Measurements from ENCODE around the gene POU2AF1. TPM values are rescaled to one million over a fixed set of nuclear protein-coding genes. Genes with fewer than 3 reads are reported as not detected.

POU2AF1 gene
- total RNA-seq, 1 donor from 2014 or later = 155 TPM

- TF ChIP-seq CTCF (IDR thresholded peaks at IDR 0.05) = no peak
- intact Hi-C loops (cut with micrococcal nuclease) = loop anchor here (1.0 to 5.0 kb wide), 6 partner anchors 23 to 961 kb away; no protein-coding TSS in a partner anchor
- ChIA-PET POLR2A (interaction anchor here (0.6 to 14.6 kb wide), 13 partner anchors 9 to 976 kb away, joined by 3 to 581 read pairs (median 4); partner anchors contain the start of genes POU2AF1 and POU2AF3), CTCF (interaction anchor here (0.9 to 10.0 kb wide), 35 partner anchors 9 to 1222 kb away, joined by 3 to 231 read pairs (median 6); partner anchors contain the start of genes POU2AF1 and POU2AF3)
- Mint-ChIP-seq H3K36me3 (ENCODE audit: low read depth) (no peaks in the 10 kb centered on the region), H3K9me3 (no peaks in the 10 kb centered on the region), H3K27me3 (no peaks in the 10 kb centered on the region), H3K4me1 (peaks cover 53% of the 10 kb centered on the region), H3K27ac (peak overlapping the region; percentile 82), H3K4me3 (no peak overlapping the region)
- DNase-seq (no peak), ATAC-seq (ENCODE audit: low read depth) (no peak)
These were observed 44.2 kb upstream of the POU2AF1 start for GRCh38 chr11:111423250-111423615.

- peak; percentile 76 for ATAC-seq (ENCODE audit: low read depth)
- POLR2A ChIA-PET = interaction anchor here (0.5 to 14.6 kb wide), 14 partner anchors 8 to 976 kb away, joined by 3 to 581 read pairs (median 4); partner anchors contain the start of genes POU2AF1 and POU2AF3
These were observed 43.6 kb upstream of the POU2AF1 start for GRCh38 chr11:111422494-111423249.

GRCh38 chr11:111421251-111421650 lies 42.2 kb upstream of the POU2AF1 start:
- DNase-seq = no peak
- H3K27ac Mint-ChIP-seq = peak overlapping the region; percentile 70
- no peak for ATAC-seq (ENCODE audit: low read depth)
- intact Hi-C loops (cut with micrococcal nuclease) = loop anchor here (5.0 kb wide), 1 partner anchor 959 kb away; no protein-coding TSS in a partner anchor
- peaks cover 73% of the 10 kb centered on the region for H3K4me1 Mint-ChIP-seq
- H3K9me3 Mint-ChIP-seq = no peaks in the 10 kb centered on the region
- H3K36me3 Mint-ChIP-seq (ENCODE audit: low read depth) = no peaks in the 10 kb centered on the region
- POLR2A ChIA-PET = interaction anchor here (0.6 to 14.6 kb wide), 9 partner anchors 11 to 128 kb away, joined by 3 to 581 read pairs (median 17); partner anchors contain the start of genes POU2AF1 and POU2AF3
- H3K27me3 Mint-ChIP-seq = no peaks in the 10 kb centered on the region
- TF ChIP-seq CTCF (IDR thresholded peaks at IDR 0.05) = no peak
- CTCF ChIA-PET = interaction anchor here (1.1 to 10.0 kb wide), 15 partner anchors 26 to 960 kb away, joined by 3 to 231 read pairs (median 5); partner anchors contain the start of genes POU2AF1 and POU2AF3
- H3K4me3 Mint-ChIP-seq = no peak overlapping the region

More at GRCh38 chr11:111422494-111423249, 43.6 kb upstream of the POU2AF1 start:
- H3K4me1 Mint-ChIP-seq = peaks cover 59% of the 10 kb centered on the region
- H3K27me3 Mint-ChIP-seq = no peaks in the 10 kb centered on the region
- peak overlapping the region; percentile 82 for H3K27ac Mint-ChIP-seq
- CTCF ChIA-PET = interaction anchor here (0.7 to 10.0 kb wide), 36 partner anchors 9 to 987 kb away, joined by 3 to 231 read pairs (median 6); partner anchors contain the start of genes POU2AF1 and POU2AF3
- peak; percentile 69 for DNase-seq
- no peaks in the 10 kb centered on the region for H3K36me3 Mint-ChIP-seq (ENCODE audit: low read depth)
- no peak for TF ChIP-seq CTCF (IDR thresholded peaks at IDR 0.05)
- intact Hi-C loops (cut with micrococcal nuclease) = loop anchor here (1.0 to 5.0 kb wide), 6 partner anchors 24 to 960 kb away; no protein-coding TSS in a partner anchor
- H3K9me3 Mint-ChIP-seq = no peaks in the 10 kb centered on the region
- peak overlapping the region; percentile 42 for H3K4me3 Mint-ChIP-seq

- Mint-ChIP-seq H3K27ac (peak overlapping the region; percentile 97), H3K4me3 (peak overlapping the region; percentile 32), H3K27me3 (no peaks in the 10 kb centered on the region), H3K36me3 (ENCODE audit: low read depth) (no peaks in the 10 kb centered on the region), H3K9me3 (no peaks in the 10 kb centered on the region), H3K4me1 (peaks cover 88% of the 10 kb centered on the region)
- TF ChIP-seq CTCF (IDR thresholded peaks at IDR 0.05) = no peak
- ChIA-PET CTCF (interaction anchor here (0.9 to 10.0 kb wide), 10 partner anchors 9 to 137 kb away, joined by 3 to 231 read pairs (median 6); partner anchors contain the start of gene POU2AF1), POLR2A (interaction anchor here (1.1 to 14.6 kb wide), 7 partner anchors 11 to 60 kb away, joined by 3 to 581 read pairs (median 30); partner anchors contain the start of gene POU2AF1)
- intact Hi-C loops (cut with micrococcal nuclease) = loop anchor here (5.0 to 10.0 kb wide), 2 partner anchors 705 to 957 kb away; partner anchors contain the start of gene ARHGAP20
- no peak for ATAC-seq (ENCODE audit: low read depth)
- DNase-seq = no peak
These were observed 40.7 kb upstream of the POU2AF1 start for GRCh38 chr11:111419641-111420327.

All from activated B cell treated with CpG ODN at 0.5 μM for 24 hours (primary cell).